Gastrocnemius medialis (tissue), 4 donors: ENCODE data around the gene ZNF697. TPM values are rescaled to one million over a fixed set of nuclear protein-coding genes. Genes with fewer than 3 reads are reported as not detected.

Experiments used
- ATAC-seq, 2 donors: fragments of 150-250 bp; one replicate each; pipeline ENCODE4 v1.9.1; 2016
- DNase-seq, 2 donors: peaks; one replicate each; pipeline ENCODE4 v3.0.0-alpha.2; 2019
- H3K27ac ChIP-seq, 4 donors: fragments of 200-600 bp; sonication (generic); 1 replicate in 1 of 4; 2 replicates in 3 of 4; pipeline ENCODE4 v1.5.1; 2016 to 2018; ENCODE audit warnings: mild to moderate bottlenecking in 2 of 4, moderate library complexity in 1 of 4
- H3K27me3 ChIP-seq, 3 donors: fragments of 200-600 bp; sonication (generic) in 2 of 3; 1 replicate in 1 of 3; 2 replicates in 2 of 3; pipeline versions ENCODE4 v1.5.1 to v1.6.0; 2016 to 2019; ENCODE audit warnings: mild to moderate bottlenecking in 1 of 3, moderate library complexity in 1 of 3
- H3K36me3 ChIP-seq, 2 donors: fragments of 200-600 bp; sonication (generic) in 1 of 2; one replicate each; pipeline ENCODE4 v1.5.1; 2017 to 2018
- H3K4me1 ChIP-seq, 2 donors: fragments of 200-600 bp; sonication (generic) in 1 of 2; one replicate each; pipeline ENCODE4 v1.5.1; 2016 to 2017; ENCODE audit warnings: mild to moderate bottlenecking in 2 of 2
- H3K4me3 ChIP-seq, 4 donors: fragments of 200-600 bp; sonication (generic) in 3 of 4; 1 replicate in 1 of 4; 2 replicates in 3 of 4; pipeline ENCODE4 v1.5.1; 2016 to 2019; ENCODE audit warnings: mild to moderate bottlenecking in 2 of 4
- H3K9me3 ChIP-seq, 3 donors: fragments of 200-600 bp; sonication (generic) in 2 of 3; 1 replicate in 1 of 3; 2 replicates in 2 of 3; pipeline ENCODE4 v1.5.1; 2016 to 2019
- POLR2A ChIP-seq, 2 donors: fragments of 450-650 bp; IDR thresholded peaks; one replicate each; pipeline ENCODE4 v1.6.1; 2017; ENCODE audit warnings: antibody characterized with exemption in 2 of 2, mild to moderate bottlenecking in 2 of 2, moderate library complexity in 2 of 2
- in situ Hi-C, 4 donors: fragments of 200-750 bp; cut with MboI; loops; one replicate each; pipeline versions ENCODE4 v1.15.0 to v1.8.0; 2017; ENCODE audit warnings: low sequenced_read_pairs in 4 of 4
- intact Hi-C: fragments of 100-400 bp; cut with DNase I; formaldehyde crosslinking; loops from one replicate; pipeline ENCODE4 v1.15.1; 2023; ENCODE audit warnings: low total_unique reads
- total RNA-seq, 4 donors: library from RNA; depleted of rRNA; stranded (reverse); fragments of >200 nt; gene quantifications; one replicate each; pipeline versions ENCODE4 v1.1.0 to v1.2.3, GENCODE V29; 2016
- TF ChIP-seq, protein P1 (sequence below), 5 experiments: fragments of 450-650 bp in 3 of 5; fragments of 200-600 bp in 2 of 5; sonication (generic) in 2 of 5; IDR thresholded peaks in 4 of 5; conservative IDR thresholded peaks in 1 of 5; 1 replicate in 4 of 5; 2 replicates in 1 of 5; pipeline ENCODE4 v1.5.1; 2016 to 2019; ENCODE audit warnings: antibody characterized with exemption in 5 of 5, mild to moderate bottlenecking in 3 of 5, moderate library complexity in 3 of 5

ZNF697 gene
- total RNA-seq, 4 donors from 2014 or later: 1.4 to 3.1 (median 2.9) TPM

DNA sequence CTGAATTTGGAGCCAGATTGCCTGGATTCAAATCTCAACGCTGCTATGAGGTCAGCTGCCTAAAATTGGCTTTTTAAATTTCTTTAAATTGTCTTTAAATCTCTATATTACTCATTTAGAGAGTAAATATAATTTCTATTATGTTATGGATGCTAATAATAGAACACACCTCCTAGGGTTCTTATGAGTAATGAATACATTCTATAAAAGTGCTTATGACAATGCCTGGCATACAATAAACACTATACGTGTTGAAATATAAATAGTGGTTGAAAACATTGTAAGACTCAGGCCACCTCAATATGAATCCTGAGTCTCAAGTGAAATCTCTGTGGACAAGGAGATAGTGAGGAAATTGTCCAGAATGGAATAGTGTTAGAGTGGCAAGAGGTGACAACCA is 32.7 kb upstream of the ZNF697 start:
- no peak overlapping the region for H3K27ac ChIP-seq
- no peak overlapping the region for H3K4me3 ChIP-seq
- intact Hi-C loops: no loop called here
- H3K4me1 ChIP-seq: no peaks in the 10 kb centered on the region
- in situ Hi-C loops: no loop called here
- no peaks in the 10 kb centered on the region for H3K9me3 ChIP-seq
- H3K27me3 ChIP-seq: no peaks in the 10 kb centered on the region
- no peak for DNase-seq
- no peaks in the 10 kb centered on the region for H3K36me3 ChIP-seq
- TF ChIP-seq, protein P1, sequence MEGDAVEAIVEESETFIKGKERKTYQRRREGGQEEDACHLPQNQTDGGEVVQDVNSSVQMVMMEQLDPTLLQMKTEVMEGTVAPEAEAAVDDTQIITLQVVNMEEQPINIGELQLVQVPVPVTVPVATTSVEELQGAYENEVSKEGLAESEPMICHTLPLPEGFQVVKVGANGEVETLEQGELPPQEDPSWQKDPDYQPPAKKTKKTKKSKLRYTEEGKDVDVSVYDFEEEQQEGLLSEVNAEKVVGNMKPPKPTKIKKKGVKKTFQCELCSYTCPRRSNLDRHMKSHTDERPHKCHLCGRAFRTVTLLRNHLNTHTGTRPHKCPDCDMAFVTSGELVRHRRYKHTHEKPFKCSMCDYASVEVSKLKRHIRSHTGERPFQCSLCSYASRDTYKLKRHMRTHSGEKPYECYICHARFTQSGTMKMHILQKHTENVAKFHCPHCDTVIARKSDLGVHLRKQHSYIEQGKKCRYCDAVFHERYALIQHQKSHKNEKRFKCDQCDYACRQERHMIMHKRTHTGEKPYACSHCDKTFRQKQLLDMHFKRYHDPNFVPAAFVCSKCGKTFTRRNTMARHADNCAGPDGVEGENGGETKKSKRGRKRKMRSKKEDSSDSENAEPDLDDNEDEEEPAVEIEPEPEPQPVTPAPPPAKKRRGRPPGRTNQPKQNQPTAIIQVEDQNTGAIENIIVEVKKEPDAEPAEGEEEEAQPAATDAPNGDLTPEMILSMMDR (IDR thresholded peaks at IDR 0.05 in 4 of 5, conservative IDR thresholded peaks at IDR 0.05 in 1 of 5): no peak
- no peak for TF ChIP-seq POLR2A (IDR thresholded peaks at IDR 0.05)
- ATAC-seq: no peak

DNA sequence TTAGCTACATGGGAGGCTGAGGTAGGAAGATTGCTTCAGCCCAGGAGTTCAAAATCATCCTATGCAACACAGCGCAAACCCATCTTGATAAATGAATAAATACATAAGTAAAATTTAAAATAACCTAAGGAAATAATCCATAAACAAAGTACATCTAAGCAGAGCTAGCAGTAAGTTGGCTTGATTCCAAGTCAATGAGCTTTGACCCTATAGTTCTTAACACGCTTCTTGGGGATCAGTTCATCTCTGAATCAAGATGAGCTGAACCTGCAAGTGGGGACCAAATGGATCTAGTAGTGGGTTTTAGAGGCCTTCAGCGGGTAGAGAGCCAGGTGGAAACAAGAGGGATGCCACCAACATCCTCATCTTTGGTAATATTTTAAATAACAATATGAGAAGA is 32.1 kb upstream of the ZNF697 start:
- Histone ChIP-seq H3K27ac (no peak overlapping the region), H3K4me1 (no peaks in the 10 kb centered on the region), H3K27me3 (no peaks in the 10 kb centered on the region), H3K9me3 (no peaks in the 10 kb centered on the region), H3K4me3 (no peak overlapping the region), H3K36me3 (no peaks in the 10 kb centered on the region)
- no peak for ATAC-seq
- no peak for DNase-seq
- in situ Hi-C loops: no loop called here
- no peak for TF ChIP-seq POLR2A (IDR thresholded peaks at IDR 0.05)
- TF ChIP-seq, protein P1 (IDR thresholded peaks at IDR 0.05 in 4 of 5, conservative IDR thresholded peaks at IDR 0.05 in 1 of 5): no peak
- intact Hi-C loops: no loop called here

DNA sequence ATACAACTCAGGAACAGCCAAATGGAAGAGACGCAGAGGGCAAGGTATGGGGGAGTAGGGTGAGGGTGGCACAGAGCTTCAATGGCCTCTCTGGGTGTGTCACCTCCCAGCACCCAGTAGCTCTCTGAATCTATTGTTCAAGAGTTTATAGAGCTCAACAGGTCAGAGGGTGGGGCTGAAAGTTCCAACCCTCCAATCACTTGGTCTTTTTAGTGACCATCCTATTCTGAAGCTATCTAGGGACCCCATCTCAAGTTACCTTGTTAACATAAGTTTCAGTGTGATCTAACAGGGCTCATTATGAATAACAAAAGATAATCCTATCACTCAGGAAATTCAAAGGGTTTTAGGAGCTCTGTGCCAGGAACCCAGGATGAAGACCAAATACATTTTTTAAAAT is 31.2 kb upstream of the ZNF697 start:
- ATAC-seq (no peak), DNase-seq (no peak)
- Histone ChIP-seq H3K4me3 (no peak overlapping the region), H3K9me3 (no peaks in the 10 kb centered on the region), H3K36me3 (no peaks in the 10 kb centered on the region), H3K27ac (no peak overlapping the region), H3K4me1 (no peaks in the 10 kb centered on the region), H3K27me3 (no peaks in the 10 kb centered on the region)
- no peak for TF ChIP-seq POLR2A (IDR thresholded peaks at IDR 0.05)
- intact Hi-C loops (loop anchor here (10.0 kb wide), 1 partner anchor 534 kb away; the partner anchor contains the start of gene WARS2), in situ Hi-C loops (loop anchor here in 1 of 4 donors (10.0 kb wide), 1 partner anchor 64 kb away; no protein-coding TSS in a partner anchor)

DNA sequence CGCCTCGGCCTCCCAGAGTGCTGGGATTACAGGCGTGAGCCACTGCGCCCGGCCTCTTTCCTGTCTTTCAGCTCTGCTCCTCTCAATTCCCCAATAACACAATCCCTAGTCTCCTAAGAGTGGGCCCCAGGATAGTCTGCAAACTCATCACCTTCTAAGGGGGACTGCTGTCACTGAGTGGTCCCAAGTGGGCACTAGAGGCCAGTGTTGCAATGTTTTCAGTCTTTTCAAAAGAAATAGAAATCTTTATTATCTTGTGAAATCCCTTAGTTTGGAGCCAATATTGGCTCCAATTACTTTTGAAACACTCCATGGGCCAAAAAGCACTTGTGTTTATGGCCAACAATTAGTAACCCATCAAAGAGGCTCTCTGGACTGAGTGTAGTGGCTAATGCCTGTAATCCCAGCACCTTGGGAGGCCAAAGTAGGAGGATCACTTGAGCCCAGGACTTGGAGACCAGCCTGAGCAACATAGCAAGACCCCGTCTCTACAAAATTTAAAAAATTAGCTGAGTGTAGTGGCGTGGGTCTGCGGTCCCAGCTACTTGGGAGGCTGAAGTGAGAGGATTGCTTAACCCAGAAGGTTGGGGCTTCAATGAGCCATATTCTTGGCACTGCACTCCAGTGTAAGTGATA is 28.6 kb upstream of the ZNF697 start:
- peak; percentile 55 to 72 for ATAC-seq
- in situ Hi-C loops (loop anchor here in 1 of 4 donors (10.0 kb wide), 1 partner anchor 62 kb away; no protein-coding TSS in a partner anchor), intact Hi-C loops (loop anchor here (10.0 kb wide), 1 partner anchor 532 kb away; the partner anchor contains the start of gene WARS2)
- Histone ChIP-seq H3K4me3 (no peak overlapping the region), H3K4me1 (no peaks in the 10 kb centered on the region), H3K27ac (no peak overlapping the region), H3K9me3 (no peaks in the 10 kb centered on the region), H3K36me3 (no peaks in the 10 kb centered on the region), H3K27me3 (no peaks in the 10 kb centered on the region)
- no peak for TF ChIP-seq POLR2A (IDR thresholded peaks at IDR 0.05)
- TF ChIP-seq, protein P1 (IDR thresholded peaks at IDR 0.05 in 4 of 5, conservative IDR thresholded peaks at IDR 0.05 in 1 of 5): no peak
- peak; percentile 20 to 58 for DNase-seq
